Tibial artery (tissue), 4 donors: ENCODE measurements around the gene ZNF622.

Experiments
- DNase-seq, 2 donors: peaks; one replicate each; pipeline ENCODE4 v3.0.0-alpha.2; 2019
- H3K27ac ChIP-seq, 2 donors: fragments of 200-600 bp; sonication (generic) in 1 of 2; 1 replicate in 1 of 2; 2 replicates in 1 of 2; pipeline ENCODE4 v1.5.1; 2018 to 2019; ENCODE audit warnings: mild to moderate bottlenecking in 1 of 2
- H3K27me3 ChIP-seq, 2 donors: fragments of 200-600 bp; sonication (generic) in 1 of 2; one replicate each; pipeline versions ENCODE4 v1.5.1 to v1.6.0; 2016 to 2019
- H3K36me3 ChIP-seq, 3 donors: fragments of 200-600 bp; sonication (generic) in 2 of 3; one replicate each; pipeline ENCODE4 v1.5.1; 2016 to 2019; ENCODE audit warnings: mild to moderate bottlenecking in 2 of 3
- H3K4me1 ChIP-seq, 4 donors: fragments of 200-600 bp; sonication (generic) in 2 of 4; 1 replicate in 3 of 4; 2 replicates in 1 of 4; pipeline ENCODE4 v1.5.1; 2016 to 2019
- H3K4me3 ChIP-seq, 2 donors: fragments of 200-600 bp; sonication (generic) in 1 of 2; 1 replicate in 1 of 2; 2 replicates in 1 of 2; pipeline ENCODE4 v1.5.1; 2018 to 2019; ENCODE audit warnings: mild to moderate bottlenecking in 2 of 2
- H3K9me3 ChIP-seq, 3 donors: fragments of 200-600 bp; sonication (generic) in 1 of 3; one replicate each; pipeline ENCODE4 v1.5.1; 2016 to 2019
- CTCF ChIP-seq, 2 experiments: fragments of 200-600 bp in 1 of 2; fragments of 450-650 bp in 1 of 2; IDR thresholded peaks; one replicate each; pipeline ENCODE4 v1.5.1; 2017 to 2019; ENCODE audit warnings: antibody characterized with exemption in 2 of 2, mild to moderate bottlenecking in 1 of 2, moderate library complexity in 1 of 2
- intact Hi-C: fragments of 100-400 bp; cut with DNase I; formaldehyde crosslinking; loops from one replicate; pipeline ENCODE4 v1.15.0; 2023; ENCODE audit warnings: low total_unique reads

Gene ZNF622

GRCh38 chr5:16486711-16487111, 21.1 kb upstream of the ZNF622 start:
- Histone ChIP-seq H3K4me3 (no peak overlapping the region), H3K27ac (no peak overlapping the region), H3K27me3 (no peaks in the 10 kb centered on the region), H3K9me3 (no peaks in the 10 kb centered on the region), H3K4me1 (no peaks in the 10 kb centered on the region), H3K36me3 (no peaks in the 10 kb centered on the region)
- intact Hi-C loops: loop anchor here (10.0 kb wide), 1 partner anchor 718 kb away; no protein-coding TSS in a partner anchor
- DNase-seq: no peak
- TF ChIP-seq CTCF (IDR thresholded peaks at IDR 0.05): no peak

GRCh38 chr5:16485656-16486055, 20.1 kb upstream of the ZNF622 start:
- H3K27me3 ChIP-seq: peaks cover 0 to 4% of the 10 kb centered on the region in 2 donors
- H3K4me3 ChIP-seq: no peak overlapping the region
- no peaks in the 10 kb centered on the region for H3K9me3 ChIP-seq
- no peak for TF ChIP-seq CTCF (IDR thresholded peaks at IDR 0.05)
- H3K27ac ChIP-seq: no peak overlapping the region
- no peaks in the 10 kb centered on the region for H3K4me1 ChIP-seq
- H3K36me3 ChIP-seq: no peaks in the 10 kb centered on the region
- DNase-seq: no peak
- intact Hi-C loops: loop anchor here (10.0 kb wide), 1 partner anchor 719 kb away; no protein-coding TSS in a partner anchor

GRCh38 chr5:16484081-16484480, 18.5 kb upstream of the ZNF622 start:
- no peaks in the 10 kb centered on the region for H3K4me1 ChIP-seq
- H3K27me3 ChIP-seq: peaks cover 0 to 4% of the 10 kb centered on the region in 2 donors
- H3K9me3 ChIP-seq: no peaks in the 10 kb centered on the region
- no peaks in the 10 kb centered on the region for H3K36me3 ChIP-seq
- no peak for TF ChIP-seq CTCF (IDR thresholded peaks at IDR 0.05)
- DNase-seq: no peak
- intact Hi-C loops: loop anchor here (10.0 kb wide), 1 partner anchor 721 kb away; no protein-coding TSS in a partner anchor
- no peak overlapping the region for H3K27ac ChIP-seq
- no peak overlapping the region for H3K4me3 ChIP-seq

GRCh38 chr5:16483361-16483760, 17.8 kb upstream of the ZNF622 start:
- no peak overlapping the region for H3K4me3 ChIP-seq
- H3K27me3 ChIP-seq: peaks cover 0 to 4% of the 10 kb centered on the region in 2 donors
- H3K36me3 ChIP-seq: no peaks in the 10 kb centered on the region
- H3K9me3 ChIP-seq: no peaks in the 10 kb centered on the region
- TF ChIP-seq CTCF (IDR thresholded peaks at IDR 0.05): no peak
- H3K4me1 ChIP-seq: no peaks in the 10 kb centered on the region
- DNase-seq: no peak
- no peak overlapping the region for H3K27ac ChIP-seq
- intact Hi-C loops: loop anchor here (10.0 kb wide), 1 partner anchor 721 kb away; no protein-coding TSS in a partner anchor

- TF ChIP-seq CTCF (IDR thresholded peaks at IDR 0.05): no peak
- Histone ChIP-seq H3K36me3 (no peaks in the 10 kb centered on the region), H3K27me3 (peaks cover 0 to 4% of the 10 kb centered on the region in 2 donors), H3K27ac (no peak overlapping the region), H3K4me3 (no peak overlapping the region), H3K4me1 (no peaks in the 10 kb centered on the region), H3K9me3 (no peaks in the 10 kb centered on the region)
- DNase-seq: no peak
- intact Hi-C loops: loop anchor here (10.0 kb wide), 1 partner anchor 722 kb away; no protein-coding TSS in a partner anchor
These were observed 17.3 kb upstream of the ZNF622 start for GRCh38 chr5:16482891-16483290.
